Smooth muscle cell (in vitro differentiated cells): ENCODE data around the gene IL15. TPM values are rescaled to one million over a fixed set of nuclear protein-coding genes. Genes with fewer than 3 reads are reported as not detected.
"Not testable (repeated sequence)": the region's sequence is repeated elsewhere in the genome, so short reads cannot be mapped to it uniquely, and the experiment has no call there.

ENCODE experiments used
- DNase-seq: peaks from one replicate; lab custom pipeline; 2025; ENCODE audit not compliant: unreplicated experiment; lab: John Stamatoyannopoulos, UW
- H2AFZ ChIP-seq: fragments of 200-600 bp; sonication (generic); 2 replicates; pipeline ENCODE4 v1.6.0; 2016; ENCODE audit warnings: antibody characterized with exemption, low read depth, mild to moderate bottlenecking
- H3F3A ChIP-seq: fragments of 200-600 bp; sonication (generic); 2 replicates; pipeline ENCODE4 v1.6.0; 2017; ENCODE audit warnings: antibody characterized with exemption, low read depth
- H3K27ac ChIP-seq: fragments of 200-600 bp; sonication (generic); 2 replicates; pipeline ENCODE4 v1.5.1; 2016; ENCODE audit warnings: low read depth, mild to moderate bottlenecking
- H3K27me3 ChIP-seq: fragments of 200-600 bp; sonication (generic); 2 replicates; pipeline ENCODE4 v1.6.1; 2016; ENCODE audit warnings: low read depth, mild to moderate bottlenecking
- H3K36me3 ChIP-seq: fragments of 200-600 bp; sonication (generic); 2 replicates; pipeline ENCODE4 v1.5.1; 2016; ENCODE audit warnings: low read depth
- H3K4me1 ChIP-seq: fragments of 200-600 bp; sonication (generic); 2 replicates; pipeline ENCODE4 v1.5.1; 2016; ENCODE audit warnings: low read depth
- H3K4me2 ChIP-seq: fragments of 200-600 bp; sonication (generic); 2 replicates; pipeline ENCODE4 v1.6.0; 2016; ENCODE audit warnings: mild to moderate bottlenecking
- H3K4me3 ChIP-seq: fragments of 200-600 bp; sonication (generic); 2 replicates; pipeline ENCODE4 v1.5.1; 2016; ENCODE audit warnings: mild to moderate bottlenecking
- H3K79me2 ChIP-seq: fragments of 200-600 bp; sonication (generic); 2 replicates; pipeline ENCODE4 v1.6.0; 2016; ENCODE audit warnings: low read depth, mild to moderate bottlenecking
- H3K9ac ChIP-seq: fragments of 200-600 bp; sonication (generic); 2 replicates; pipeline ENCODE4 v1.6.0; 2016; ENCODE audit warnings: low read depth
- H3K9me3 ChIP-seq: fragments of 200-600 bp; sonication (generic); replicated peaks from 2 replicates; pipeline ENCODE4 v1.5.1; 2016; ENCODE audit warnings: low read depth
- H4K20me1 ChIP-seq: fragments of 200-600 bp; sonication (generic); 2 replicates; pipeline ENCODE4 v1.6.0; 2016; ENCODE audit warnings: low read depth
- WGBS: methylation state at CpG from one replicate; pipeline ENCODE4 v1.1.7; 2016; ENCODE audit warnings: low lambda C conversion rate; 5-methylcytosine and 5-hydroxymethylcytosine counted together
- polyA plus RNA-seq: library from polyadenylated mRNA; unstranded; fragments of >200 nt; fragmentation: Nextera tagmentation; extraction: Ambion mirVana; gene quantifications from 2 replicates; pipeline ENCODE4 v1.2.1, GENCODE V29; 2016
- total RNA-seq: library from RNA; depleted of rRNA; stranded (reverse); fragments of >200 nt; gene quantifications from 2 replicates; pipeline ENCODE4 v1.2.3, GENCODE V29; 2014
- TF ChIP-seq, protein P1 (sequence below): fragments of 200-600 bp; sonication (generic); IDR thresholded peaks from 2 replicates; pipeline ENCODE4 v1.5.1; 2017; ENCODE audit warnings: borderline replicate concordance, mild to moderate bottlenecking, antibody characterized with exemption; ENCODE audit not compliant: insufficient read depth, poor library complexity, severe bottlenecking

Gene IL15
- total and polyA plus RNA-seq, 2 experiments from 2014 or later = 0.73 to 2.2 TPM

DNA sequence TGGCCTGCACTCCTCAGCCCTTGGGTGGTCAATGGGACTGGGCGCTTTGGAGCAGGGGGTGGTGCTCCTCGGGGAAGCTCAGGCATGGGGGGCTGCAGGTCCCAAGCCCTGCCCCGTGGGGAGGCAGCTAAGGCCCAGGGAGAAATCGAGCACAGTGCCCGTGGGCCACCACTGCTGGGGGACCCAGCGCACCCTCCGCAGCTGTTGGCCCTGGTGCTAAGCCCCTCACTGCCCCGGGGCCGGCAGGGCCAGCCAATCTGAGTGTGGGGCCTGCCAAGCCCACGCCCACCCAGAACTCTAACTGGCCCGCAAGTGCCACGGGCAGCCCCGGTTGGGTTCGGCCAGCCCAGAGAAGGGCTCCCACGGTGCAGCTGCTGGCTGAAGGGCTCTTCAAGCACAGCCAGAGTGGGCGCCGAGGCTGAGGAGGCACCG, 30.9 kb upstream of the IL15 start:
- Histone ChIP-seq H3K27ac (no peak overlapping the region), H3K79me2 (no peaks in the 10 kb centered on the region), H2AFZ (no peak overlapping the region), H3K4me1 (no peaks in the 10 kb centered on the region), H3K4me2 (no peak overlapping the region), H3K9ac (no peak overlapping the region), H3K9me3 (no peaks in the 10 kb centered on the region), H3K27me3 (no peaks in the 10 kb centered on the region), H3K36me3 (no peaks in the 10 kb centered on the region), H3F3A (no peaks in the 10 kb centered on the region), H3K4me3 (no peak overlapping the region), H4K20me1 (no peaks in the 10 kb centered on the region)
- TF ChIP-seq, protein P1, sequence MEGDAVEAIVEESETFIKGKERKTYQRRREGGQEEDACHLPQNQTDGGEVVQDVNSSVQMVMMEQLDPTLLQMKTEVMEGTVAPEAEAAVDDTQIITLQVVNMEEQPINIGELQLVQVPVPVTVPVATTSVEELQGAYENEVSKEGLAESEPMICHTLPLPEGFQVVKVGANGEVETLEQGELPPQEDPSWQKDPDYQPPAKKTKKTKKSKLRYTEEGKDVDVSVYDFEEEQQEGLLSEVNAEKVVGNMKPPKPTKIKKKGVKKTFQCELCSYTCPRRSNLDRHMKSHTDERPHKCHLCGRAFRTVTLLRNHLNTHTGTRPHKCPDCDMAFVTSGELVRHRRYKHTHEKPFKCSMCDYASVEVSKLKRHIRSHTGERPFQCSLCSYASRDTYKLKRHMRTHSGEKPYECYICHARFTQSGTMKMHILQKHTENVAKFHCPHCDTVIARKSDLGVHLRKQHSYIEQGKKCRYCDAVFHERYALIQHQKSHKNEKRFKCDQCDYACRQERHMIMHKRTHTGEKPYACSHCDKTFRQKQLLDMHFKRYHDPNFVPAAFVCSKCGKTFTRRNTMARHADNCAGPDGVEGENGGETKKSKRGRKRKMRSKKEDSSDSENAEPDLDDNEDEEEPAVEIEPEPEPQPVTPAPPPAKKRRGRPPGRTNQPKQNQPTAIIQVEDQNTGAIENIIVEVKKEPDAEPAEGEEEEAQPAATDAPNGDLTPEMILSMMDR = no peak
- no peak for DNase-seq
- WGBS = 98% methylated on average over 17 of the region's 18 CpGs

DNA sequence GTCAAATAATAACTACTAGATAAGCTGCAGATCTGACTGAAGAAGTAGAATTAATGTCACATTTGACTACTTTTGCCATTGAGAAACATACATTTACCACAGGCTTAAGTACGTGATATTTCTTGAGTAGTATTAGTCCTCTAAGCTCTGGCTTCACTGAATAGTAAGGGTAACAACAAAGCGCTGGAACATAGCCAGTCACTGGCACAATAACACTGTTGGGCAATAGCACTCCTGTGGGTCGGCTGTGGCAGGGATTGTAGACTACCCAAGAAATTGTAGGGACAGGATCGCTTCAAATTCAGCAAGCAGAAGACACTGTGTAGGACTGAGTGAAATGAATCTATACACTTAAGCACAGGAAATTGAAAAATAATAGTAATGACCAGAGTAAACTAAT, 27.1 kb upstream of the IL15 start:
- Histone ChIP-seq H3K79me2 (no peaks in the 10 kb centered on the region), H2AFZ (no peak overlapping the region), H3K9ac (no peak overlapping the region), H3F3A (no peaks in the 10 kb centered on the region), H3K9me3 (no peaks in the 10 kb centered on the region), H3K4me3 (no peak overlapping the region), H3K4me1 (no peaks in the 10 kb centered on the region), H3K27me3 (no peaks in the 10 kb centered on the region), H3K27ac (no peak overlapping the region), H3K4me2 (no peak overlapping the region), H4K20me1 (no peaks in the 10 kb centered on the region), H3K36me3 (no peaks in the 10 kb centered on the region)
- TF ChIP-seq, protein P1 = no peak
- WGBS = 77% methylated on average over 4 of the region's 4 CpGs
- no peak for DNase-seq

DNA sequence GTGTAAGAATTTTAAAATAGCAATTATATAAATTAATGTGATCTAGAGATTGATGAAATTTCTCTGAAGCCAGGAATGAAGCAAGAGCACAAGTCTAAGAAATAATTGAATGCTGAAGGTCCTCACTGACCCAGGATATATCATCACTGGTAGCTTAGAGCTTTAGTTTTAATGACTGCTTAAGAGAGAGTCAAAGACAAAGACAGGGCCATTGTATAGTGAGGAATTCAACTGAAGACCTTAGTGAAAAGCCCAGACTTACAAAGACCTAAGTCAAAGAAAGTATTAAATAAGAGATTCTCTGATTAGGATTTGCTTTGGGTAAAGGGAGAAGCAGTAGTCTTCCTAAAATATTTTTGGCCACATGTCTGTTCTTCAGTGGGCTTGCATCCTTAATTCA, 26.0 kb upstream of the IL15 start:
- no peak overlapping the region for H3K9ac ChIP-seq
- H3K27me3 ChIP-seq = no peaks in the 10 kb centered on the region
- H3K4me2 ChIP-seq = no peak overlapping the region
- H3K36me3 ChIP-seq = no peaks in the 10 kb centered on the region
- TF ChIP-seq, protein P1 = no peak
- H2AFZ ChIP-seq = no peak overlapping the region
- no peaks in the 10 kb centered on the region for H3F3A ChIP-seq
- no peaks in the 10 kb centered on the region for H3K79me2 ChIP-seq
- DNase-seq = no peak
- no peaks in the 10 kb centered on the region for H4K20me1 ChIP-seq
- H3K4me1 ChIP-seq = no peaks in the 10 kb centered on the region
- H3K9me3 ChIP-seq = no peaks in the 10 kb centered on the region
- H3K4me3 ChIP-seq = no peak overlapping the region
- no peak overlapping the region for H3K27ac ChIP-seq

DNA sequence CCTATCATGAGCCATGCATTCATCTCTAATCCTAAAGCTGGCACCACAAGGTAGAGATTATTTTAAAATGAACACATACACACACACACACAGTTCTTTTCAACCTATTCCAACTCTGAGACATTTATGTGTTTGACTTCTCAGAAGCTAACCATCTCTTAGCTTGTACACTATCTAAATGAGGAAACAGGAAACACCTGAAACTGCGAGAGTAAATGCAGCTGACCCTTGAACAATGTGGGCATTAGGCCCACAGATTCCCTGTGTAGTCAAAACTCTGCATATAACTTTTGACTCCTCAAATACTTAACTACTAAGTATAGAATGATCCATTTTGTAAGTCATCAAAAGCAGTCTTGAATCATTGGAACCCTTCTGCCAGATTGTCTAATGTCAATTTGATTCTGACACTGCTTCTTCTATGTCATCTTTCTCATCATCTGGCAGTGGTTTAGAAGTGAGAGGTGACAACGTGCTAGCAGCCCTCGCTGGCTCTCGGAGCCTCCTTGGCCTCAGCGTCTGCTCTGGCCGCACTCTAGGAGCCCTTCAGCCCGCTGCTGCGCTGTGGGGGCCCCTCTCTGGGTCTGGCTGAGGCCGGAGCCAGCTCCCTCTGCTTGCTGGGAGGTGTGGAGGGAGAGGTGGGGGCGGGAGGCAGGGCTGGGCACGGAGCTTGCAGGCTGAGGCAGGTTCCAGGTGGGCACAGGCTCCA, 21.4 kb upstream of the IL15 start:
- Histone ChIP-seq H2AFZ (no peak overlapping the region), H3K36me3 (no peaks in the 10 kb centered on the region), H3K9ac (no peak overlapping the region)

DNA sequence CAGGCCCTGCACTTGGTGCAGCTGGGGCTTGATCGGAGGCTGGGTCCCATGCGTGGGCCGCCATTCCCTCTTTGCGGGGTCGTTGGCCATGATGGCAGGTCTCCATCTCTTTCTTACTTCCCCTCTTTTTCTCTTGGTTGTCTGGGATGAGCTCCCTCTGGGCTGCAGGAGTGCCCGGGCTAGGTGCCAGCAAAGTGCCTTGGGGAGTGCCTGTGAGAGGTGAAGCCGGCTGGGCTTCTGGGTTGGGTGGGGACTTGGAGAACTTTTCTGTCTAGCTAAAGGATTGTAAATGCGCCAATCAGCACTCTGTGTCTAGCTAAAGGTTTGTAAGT, 20.8 kb upstream of the IL15 start:
- not testable (repeated sequence) for H3K9ac ChIP-seq, H3K4me1 ChIP-seq, DNase-seq, H3K4me3 ChIP-seq, H3K27me3 ChIP-seq, H3K9me3 ChIP-seq, H4K20me1 ChIP-seq, H2AFZ ChIP-seq, H3K4me2 ChIP-seq, H3F3A ChIP-seq, H3K79me2 ChIP-seq, H3K36me3 ChIP-seq, H3K27ac ChIP-seq
- WGBS = 97% methylated on average over 6 of the region's 8 CpGs

More for the DNA sequence above, 21.4 kb upstream of the IL15 start:
- WGBS = 91% methylated on average over 10 of the region's 11 CpGs
- DNase-seq = no peak
- H3K9me3 ChIP-seq = no peaks in the 10 kb centered on the region
- no peak overlapping the region for H3K4me2 ChIP-seq
- no peaks in the 10 kb centered on the region for H3K79me2 ChIP-seq
- no peaks in the 10 kb centered on the region for H4K20me1 ChIP-seq
- H3K27me3 ChIP-seq = no peaks in the 10 kb centered on the region
- TF ChIP-seq, protein P1 = no peak
- no peaks in the 10 kb centered on the region for H3F3A ChIP-seq
- no peak overlapping the region for H3K4me3 ChIP-seq
- H3K4me1 ChIP-seq = no peaks in the 10 kb centered on the region
- H3K27ac ChIP-seq = no peak overlapping the region
